HG03354 (cell line): ENCODE measurements around the gene CDC37.

Experiments
- ATAC-seq: cut with Tn5 transposase; IDR thresholded peaks from one replicate; pipeline ENCODE4 v1.9.1; 2021; ENCODE audit warnings: mild to moderate bottlenecking; ENCODE audit not compliant: unreplicated experiment, poor library complexity, severe bottlenecking

CDC37 gene

GRCh38 chr19:10403137-10404021 lies at the start of gene CDC37:
Gene CDC37, minus strand, starts transcription at chr19:10403542. Its CDS starts 63 bp downstream, at chr19:10403479.
- ATAC-seq = peak; percentile 81

- ATAC-seq = no peak
These were observed 47.7 kb upstream of the CDC37 start for GRCh38 chr19:10450853-10451609.

- ATAC-seq = no peak
These were observed 47.0 kb upstream of the CDC37 start for GRCh38 chr19:10450191-10450852.

- no peak for ATAC-seq
These were observed 45.7 kb upstream of the CDC37 start for GRCh38 chr19:10449037-10449436.

GRCh38 chr19:10442698-10443097 lies 39.4 kb upstream of the CDC37 start:
- ATAC-seq = no peak

- ATAC-seq = no peak
These were observed 36.2 kb upstream of the CDC37 start for GRCh38 chr19:10439588-10439987.

- ATAC-seq = no peak
These were observed 29.8 kb upstream of the CDC37 start for GRCh38 chr19:10433131-10433536.

- ATAC-seq = no peak
These were observed 29.4 kb upstream of the CDC37 start for GRCh38 chr19:10432736-10433130.

GRCh38 chr19:10431943-10432735 lies 28.8 kb upstream of the CDC37 start:
- no peak for ATAC-seq

- no peak for ATAC-seq
These were observed 28.1 kb upstream of the CDC37 start for GRCh38 chr19:10431254-10431942.

- ATAC-seq = no peak
These were observed 27.3 kb upstream of the CDC37 start for GRCh38 chr19:10430505-10431253.

- no peak for ATAC-seq
These were observed 25.6 kb upstream of the CDC37 start for GRCh38 chr19:10428996-10429381.

- no peak for ATAC-seq
These were observed 23.8 kb upstream of the CDC37 start for GRCh38 chr19:10427169-10427568.

GRCh38 chr19:10424011-10424637 lies 20.8 kb upstream of the CDC37 start:
- no peak for ATAC-seq

GRCh38 chr19:10422846-10423245 lies 19.5 kb upstream of the CDC37 start:
- ATAC-seq = no peak

- no peak for ATAC-seq
These were observed 18.7 kb upstream of the CDC37 start for GRCh38 chr19:10422046-10422461.

GRCh38 chr19:10421240-10422045 lies 18.1 kb upstream of the CDC37 start:
- ATAC-seq = no peak
